ENCODE data around the gene GRK5.

GRCh38 chr10:119303886-119304285, 96.5 kb downstream of the GRK5 start:
- TF ChIP-seq, protein P1, sequence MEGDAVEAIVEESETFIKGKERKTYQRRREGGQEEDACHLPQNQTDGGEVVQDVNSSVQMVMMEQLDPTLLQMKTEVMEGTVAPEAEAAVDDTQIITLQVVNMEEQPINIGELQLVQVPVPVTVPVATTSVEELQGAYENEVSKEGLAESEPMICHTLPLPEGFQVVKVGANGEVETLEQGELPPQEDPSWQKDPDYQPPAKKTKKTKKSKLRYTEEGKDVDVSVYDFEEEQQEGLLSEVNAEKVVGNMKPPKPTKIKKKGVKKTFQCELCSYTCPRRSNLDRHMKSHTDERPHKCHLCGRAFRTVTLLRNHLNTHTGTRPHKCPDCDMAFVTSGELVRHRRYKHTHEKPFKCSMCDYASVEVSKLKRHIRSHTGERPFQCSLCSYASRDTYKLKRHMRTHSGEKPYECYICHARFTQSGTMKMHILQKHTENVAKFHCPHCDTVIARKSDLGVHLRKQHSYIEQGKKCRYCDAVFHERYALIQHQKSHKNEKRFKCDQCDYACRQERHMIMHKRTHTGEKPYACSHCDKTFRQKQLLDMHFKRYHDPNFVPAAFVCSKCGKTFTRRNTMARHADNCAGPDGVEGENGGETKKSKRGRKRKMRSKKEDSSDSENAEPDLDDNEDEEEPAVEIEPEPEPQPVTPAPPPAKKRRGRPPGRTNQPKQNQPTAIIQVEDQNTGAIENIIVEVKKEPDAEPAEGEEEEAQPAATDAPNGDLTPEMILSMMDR (IDR thresholded peaks at IDR 0.05; ENCODE audit: low read length) = no peak
- no peak for TF ChIP-seq EZH2 (optimal IDR thresholded peaks at IDR 0.05; ENCODE audit: low read depth, low read length)
- no peak for TF ChIP-seq EZH2phosphoT487 (IDR thresholded peaks at IDR 0.05; ENCODE audit: low read length)

All from MM.1S (cell line).